SK-N-DZ (cell line): Measurements from ENCODE around the gene XRRA1.
A peak's percentile ranks its signal among the peaks of the same experiment; 100 is the strongest.
"Not testable (repeated sequence)": the region's sequence is repeated elsewhere in the genome, so short reads cannot be mapped to it uniquely, and the experiment has no call there.

Experiments used
- DNase-seq: peaks from one replicate; pipeline ENCODE4 v3.0.0-alpha.2; 2015; ENCODE audit warnings: low spot score

The XRRA1 gene

DNA sequence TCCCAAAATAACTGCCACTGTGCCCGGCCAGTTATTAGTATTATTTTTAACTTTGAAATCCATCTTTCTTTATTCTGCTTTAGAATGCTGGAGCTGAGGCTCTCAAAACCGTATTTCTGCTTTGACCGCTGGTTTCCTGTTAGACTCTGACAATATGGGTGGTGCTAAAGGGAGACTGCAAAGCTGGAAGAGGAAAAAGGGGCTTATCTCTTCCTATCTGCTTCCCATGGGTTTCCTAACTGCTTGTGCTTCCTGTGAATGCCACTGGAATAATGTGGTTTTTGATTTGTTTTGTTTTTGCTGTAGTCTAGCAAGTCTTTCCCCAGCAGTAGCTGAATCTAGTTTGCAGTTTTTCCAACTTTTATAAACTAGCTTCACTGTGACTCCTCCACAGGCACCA is 43.6 kb downstream of the XRRA1 start:
- no peak for DNase-seq

DNA sequence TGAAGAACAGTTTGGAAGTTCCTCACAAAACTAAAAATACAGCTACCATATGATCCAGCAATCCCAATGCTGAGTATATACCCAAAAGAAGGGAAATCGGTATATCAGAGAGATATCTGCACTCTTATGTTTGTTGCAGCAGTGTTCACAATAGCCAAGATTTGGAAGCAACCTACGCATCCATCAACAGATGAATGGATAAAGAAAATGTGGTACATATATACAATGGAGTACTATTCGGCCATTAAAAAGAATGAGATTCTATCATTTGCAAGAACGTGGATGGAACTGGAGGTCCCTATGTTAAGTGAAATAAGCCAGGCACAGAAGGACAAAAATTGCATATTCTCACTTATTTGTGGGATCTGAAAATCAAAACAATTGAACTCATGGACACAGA is 46.5 kb downstream of the XRRA1 start:
- no peak for DNase-seq

DNA sequence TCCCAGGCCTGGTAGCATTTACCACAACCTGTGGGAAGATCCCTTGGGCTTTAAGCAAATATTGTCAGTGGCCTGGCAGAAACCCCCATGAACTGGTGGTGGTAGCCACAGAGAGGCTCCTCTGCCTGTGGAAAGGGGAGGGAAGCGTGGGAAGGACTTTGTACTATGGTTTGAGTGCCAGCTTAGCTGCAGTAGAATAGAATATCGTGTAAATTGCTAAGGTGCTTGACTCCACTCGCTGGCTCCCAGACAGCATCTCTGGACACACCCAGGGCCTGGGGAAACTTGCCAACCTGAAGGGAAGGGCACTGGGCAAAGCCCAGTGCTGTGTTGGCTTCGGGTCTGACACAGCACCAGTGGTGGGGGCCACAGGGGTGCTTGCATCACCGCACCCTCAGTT is 52.6 kb downstream of the XRRA1 start:
- no peak for DNase-seq

DNA sequence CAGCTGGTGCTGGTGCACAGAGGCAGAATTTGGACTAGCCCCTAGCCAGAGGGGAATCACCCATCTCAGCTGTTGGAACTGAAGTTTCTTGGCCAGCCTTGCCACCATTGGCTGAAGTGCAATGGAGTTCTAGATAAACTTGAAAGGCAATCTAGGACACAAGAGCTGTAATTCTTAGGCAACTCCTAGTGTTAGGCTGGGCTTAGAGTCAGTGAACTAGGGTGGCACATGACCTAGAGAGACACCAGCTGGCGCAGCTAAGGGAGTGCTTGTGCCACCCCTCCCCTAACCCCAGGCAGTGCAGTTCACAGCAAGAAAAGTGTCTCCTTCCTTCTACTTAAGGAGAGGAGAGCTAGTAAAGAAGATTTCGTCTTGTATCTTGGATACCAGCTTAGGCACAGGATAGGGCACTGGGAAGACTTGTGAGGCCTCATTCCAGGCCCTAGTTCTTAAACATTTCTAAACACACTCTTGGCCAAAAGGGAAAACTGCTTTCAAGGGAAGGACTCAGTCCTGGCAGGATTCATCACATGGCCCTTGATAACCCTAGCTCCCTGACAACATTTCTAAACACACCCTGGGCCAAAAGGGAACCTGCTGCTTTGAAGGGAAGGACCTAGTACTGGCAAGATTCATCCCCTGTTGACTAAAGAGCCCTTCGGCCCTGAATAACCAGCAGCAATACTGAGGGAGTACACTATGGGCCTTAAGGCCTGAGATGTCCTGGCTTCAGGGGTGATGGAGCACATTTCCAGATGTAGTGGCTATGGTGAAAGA is 53.4 kb downstream of the XRRA1 start:
- no peak for DNase-seq

DNA sequence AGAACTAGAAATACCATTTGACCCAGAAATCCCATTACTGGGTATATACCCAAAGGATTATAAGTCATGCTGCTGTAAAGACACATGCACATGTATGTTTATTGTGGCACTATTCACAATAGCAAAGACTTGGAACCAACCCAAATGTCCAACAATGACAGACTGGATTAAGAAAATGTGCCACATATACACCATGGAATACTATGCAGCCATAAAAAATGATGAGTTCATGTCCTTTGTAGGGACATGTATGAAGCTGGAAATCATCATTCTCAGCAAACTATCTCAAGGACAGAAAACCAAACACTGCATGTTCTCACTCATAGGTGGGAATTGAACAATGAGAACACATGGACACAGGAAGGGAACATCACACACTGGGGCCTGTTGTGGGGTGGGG is 55.9 kb downstream of the XRRA1 start:
- DNase-seq: not testable (repeated sequence)

DNA sequence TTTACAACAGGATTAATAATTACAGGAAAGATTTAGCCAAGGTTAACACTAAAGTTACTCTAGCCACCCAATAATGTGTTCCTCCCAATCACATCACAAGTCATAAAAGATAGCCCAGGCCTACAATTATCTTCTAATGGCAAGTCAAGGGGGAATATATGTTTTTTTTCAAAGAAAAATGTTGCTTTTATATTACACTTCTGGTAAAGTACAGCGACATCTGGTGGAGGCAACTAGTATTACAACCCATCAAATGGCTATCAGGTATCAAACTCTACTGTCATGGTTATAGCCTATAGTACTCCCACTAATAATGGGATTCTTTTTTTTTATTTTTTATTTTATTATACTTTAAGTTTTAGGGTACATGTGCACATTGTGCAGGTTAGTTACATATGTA is 71.8 kb downstream of the XRRA1 start:
- DNase-seq: no peak

DNA sequence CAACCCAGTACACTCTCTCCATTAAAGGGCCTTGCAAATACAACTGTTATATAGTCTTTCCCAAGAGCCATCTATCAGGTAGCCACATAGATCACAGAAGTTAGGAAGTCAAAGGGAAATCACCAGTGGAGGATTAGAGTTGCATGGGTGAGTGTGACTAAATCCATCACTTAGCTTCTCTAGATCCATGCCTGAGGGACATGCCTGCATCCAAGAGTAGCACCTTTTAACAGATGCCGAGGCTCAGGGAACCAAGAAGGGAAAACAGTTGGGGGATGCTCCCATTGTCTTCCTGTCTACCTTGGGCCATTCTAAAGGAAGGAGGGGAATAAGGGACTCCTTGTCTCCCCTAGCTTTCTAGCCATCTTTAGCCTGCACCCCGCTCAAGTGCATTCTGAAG is 77.9 kb downstream of the XRRA1 start:
- no peak for DNase-seq

DNA sequence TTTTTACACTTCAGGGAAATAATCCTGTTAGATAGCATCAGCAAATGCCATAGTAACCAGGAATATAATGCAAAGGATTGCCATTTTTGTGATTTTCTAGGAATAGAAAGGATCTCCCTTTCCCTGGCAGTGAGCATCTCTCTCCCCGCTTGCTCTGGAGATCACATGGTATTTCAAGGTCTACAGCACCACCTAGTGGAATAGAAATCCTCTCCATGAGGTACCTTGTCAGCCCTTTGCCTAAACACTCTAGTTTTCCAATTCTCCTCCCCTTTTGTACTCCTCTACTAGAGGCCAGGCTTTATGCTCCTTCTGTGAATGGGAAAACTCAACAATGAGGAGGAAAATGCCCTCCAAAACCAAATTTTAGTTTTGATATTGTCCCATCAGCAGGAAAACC is 78.4 kb downstream of the XRRA1 start:
- peak; percentile 22 for DNase-seq

DNA sequence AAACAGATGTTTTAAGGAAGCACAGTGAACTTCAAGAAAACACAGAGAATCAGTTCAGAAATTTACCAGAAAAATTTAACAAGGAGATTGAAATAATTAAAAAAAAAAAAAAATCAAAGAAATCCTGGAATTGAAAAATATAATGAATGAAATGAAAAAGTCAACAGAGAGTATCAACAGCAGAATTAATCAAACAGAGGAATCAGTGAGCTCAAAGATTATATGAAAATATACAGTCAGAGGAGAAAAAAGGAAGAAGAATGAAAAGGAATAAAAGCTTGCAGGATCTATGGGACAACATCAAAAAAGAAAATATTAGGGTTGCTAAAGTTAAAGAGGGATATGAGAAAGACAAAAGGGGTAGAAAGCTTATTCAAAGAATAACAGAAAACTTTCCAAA is 82.3 kb downstream of the XRRA1 start:
- DNase-seq: no peak

DNA sequence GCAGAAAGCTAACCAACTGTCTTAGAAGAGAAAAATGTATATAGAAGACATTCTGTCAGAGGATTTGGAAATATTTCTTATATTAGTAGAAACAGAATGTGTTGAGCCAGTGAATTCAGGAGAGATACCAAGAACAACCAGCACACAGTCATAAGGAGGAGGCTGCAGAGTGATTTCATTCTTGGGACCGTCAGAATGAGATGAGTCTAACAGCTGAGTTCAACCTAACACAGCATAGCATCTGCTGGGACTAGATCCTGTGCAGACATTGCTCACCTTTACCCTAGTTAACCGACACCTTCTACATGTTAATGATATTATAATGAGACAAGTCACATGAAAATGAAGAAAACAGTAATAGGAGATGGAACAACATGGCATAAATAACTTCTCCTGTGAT is 85.5 kb downstream of the XRRA1 start:
- no peak for DNase-seq

DNA sequence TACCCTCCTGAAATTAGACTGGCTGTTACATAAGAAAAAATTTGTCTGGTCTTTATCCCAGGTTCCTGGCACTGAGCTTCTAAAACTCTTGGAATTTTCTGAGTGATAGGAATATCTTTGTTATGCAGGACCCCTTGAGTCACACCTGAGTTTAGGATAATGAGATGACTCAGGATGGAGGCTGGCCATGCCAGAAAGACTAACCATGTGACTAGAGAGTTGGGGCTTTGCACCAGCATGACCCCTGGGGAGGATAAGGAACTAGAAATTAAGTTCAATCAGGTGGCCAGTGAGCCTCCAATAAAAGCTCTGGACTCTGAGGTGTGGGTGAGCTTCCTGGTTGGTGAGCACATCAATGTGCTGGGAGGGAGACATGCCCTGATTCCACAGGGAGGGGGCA is 88.1 kb downstream of the XRRA1 start:
- no peak for DNase-seq

DNA sequence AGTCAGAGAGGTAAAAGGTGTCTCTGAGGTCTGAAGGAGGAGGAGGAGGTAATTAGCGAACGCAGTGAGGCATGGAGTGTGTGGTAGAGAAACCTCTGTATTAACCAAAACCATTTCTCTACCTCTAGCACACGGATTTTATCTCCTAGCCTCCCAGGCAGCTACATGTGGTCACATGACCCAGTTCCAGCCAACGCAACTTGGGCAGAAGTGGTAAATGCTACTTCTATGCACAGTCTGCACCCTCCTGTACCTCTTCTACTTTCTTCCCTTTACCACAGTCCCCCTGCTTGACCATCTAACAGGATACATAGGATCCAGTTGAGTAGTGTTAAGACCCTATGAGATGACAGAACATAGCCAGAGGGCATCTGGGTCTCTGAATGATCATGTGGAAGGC is 95.7 kb downstream of the XRRA1 start:
- DNase-seq: no peak

DNA sequence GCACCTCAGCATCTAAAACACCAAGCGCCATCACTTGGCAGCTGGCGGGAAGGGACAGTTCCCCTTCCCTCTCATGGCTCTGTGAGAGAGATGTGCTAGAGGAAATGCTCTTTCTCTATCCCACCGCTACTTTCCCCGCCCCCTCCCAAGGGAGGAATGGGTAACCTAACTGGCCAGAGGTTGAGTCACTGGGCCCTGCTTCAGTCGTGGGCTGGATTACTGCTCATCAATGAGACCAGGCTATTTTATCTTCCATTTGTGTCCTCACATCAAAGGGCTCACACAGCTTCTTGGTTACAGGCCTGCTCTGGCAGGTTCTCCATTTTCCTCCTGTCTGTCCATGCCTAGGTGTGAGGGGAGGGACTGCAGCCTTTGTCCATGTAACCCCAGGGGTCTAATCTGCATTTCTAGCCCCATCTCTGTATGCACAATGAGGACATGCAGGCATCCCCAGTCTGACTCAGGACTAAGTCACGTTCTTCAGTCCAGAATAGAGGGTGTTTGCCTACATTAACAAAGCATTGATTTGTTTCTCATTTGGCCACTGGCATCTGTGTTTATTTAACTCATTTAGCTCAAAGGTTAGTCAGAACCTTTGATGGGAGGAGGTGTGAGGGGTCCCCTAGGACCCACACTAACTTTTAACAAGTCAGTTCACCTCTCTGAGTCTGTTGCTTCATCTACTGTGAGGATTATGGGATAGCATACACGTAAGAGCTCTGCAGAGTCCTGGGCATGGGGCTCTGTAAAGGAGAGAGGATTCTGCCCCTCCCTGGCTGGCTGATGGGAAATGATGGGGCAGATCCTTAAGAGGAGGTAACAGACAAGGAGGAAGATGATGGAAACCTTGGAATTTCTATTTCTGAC is 99.1 kb downstream of the XRRA1 start:
- DNase-seq: no peak

DNA sequence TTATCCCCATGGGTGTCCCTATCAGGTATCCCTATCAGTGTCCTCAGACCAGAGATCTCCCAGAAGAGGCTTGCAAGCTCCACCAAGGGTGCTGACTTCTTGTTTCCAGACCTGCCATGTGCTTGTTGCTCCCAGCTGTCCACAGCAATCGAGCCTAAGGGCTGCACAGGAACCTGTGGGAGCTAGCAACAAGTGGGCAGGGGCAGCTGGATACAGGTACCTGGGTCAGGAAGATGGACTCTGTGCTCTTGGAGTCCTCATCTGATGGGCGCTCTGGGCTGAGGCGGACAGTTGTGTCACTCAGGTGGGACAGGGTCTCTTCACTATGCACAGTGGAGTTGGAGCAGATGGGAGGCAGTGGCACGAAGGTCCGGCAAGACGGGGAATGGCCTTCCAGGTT is 101.0 kb downstream of the XRRA1 start:
- no peak for DNase-seq

DNA sequence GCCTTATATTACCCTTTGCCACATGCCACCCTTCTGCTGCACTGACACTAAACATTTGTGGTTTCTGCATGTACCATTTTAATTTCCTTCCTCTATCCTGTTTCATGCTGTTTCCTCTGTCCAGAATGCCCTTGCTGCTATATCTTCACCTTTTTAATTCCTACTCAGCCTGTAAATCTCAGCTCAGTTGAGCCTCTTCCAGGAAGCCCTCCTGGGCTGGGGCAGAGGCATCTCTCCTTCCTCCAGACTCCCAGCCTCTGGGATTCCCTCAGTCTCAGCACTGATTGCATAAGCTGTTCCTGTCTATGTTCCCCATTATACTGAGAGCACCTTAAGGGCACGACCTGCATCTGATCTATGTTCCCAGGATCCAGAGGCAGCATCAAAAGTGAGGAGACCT is 101.5 kb downstream of the XRRA1 start:
- DNase-seq: no peak

DNA sequence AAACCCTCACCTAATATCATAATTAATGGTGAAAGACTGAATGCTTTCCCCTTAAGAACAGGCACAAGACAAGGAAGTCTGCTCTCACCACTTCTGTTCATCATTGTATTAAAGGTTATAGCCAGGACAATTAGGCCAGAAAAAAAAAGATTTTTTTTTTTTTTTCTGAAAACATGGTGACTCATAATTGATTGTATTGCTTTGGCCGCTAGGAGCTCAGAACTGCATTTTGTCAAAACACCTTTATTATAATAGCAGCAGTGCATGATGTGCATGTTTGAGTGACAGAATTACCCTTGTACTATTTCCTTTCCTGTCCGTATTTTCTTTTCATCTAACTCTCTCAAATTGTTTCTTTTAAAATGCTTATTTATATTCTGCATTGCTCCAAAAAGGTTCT is 102.1 kb downstream of the XRRA1 start:
- no peak for DNase-seq

DNA sequence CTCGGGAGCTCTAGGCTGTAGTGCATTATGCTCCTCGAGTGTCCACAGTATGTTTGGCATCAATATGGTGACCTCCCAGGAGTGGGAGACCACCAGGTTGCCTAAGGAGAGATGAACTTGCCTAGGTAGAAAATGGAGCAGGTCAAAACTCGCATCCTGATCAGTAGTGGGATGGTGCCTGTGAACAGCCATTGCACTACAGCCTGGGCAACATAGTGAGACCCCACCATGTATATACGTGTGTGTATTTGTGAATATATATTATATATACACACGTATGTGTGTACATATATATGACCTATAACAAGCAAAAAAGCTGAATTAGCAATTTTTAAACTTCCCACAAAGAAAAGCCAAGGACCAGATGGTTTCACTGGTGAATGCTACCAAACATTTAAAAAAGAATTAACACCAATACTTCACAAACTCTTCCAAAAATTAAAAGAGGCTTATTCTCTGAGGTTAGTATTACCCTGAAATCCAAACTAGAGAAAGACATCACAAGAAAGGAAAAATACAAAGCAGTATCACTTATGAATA is 102.8 kb downstream of the XRRA1 start:
- no peak for DNase-seq

DNA sequence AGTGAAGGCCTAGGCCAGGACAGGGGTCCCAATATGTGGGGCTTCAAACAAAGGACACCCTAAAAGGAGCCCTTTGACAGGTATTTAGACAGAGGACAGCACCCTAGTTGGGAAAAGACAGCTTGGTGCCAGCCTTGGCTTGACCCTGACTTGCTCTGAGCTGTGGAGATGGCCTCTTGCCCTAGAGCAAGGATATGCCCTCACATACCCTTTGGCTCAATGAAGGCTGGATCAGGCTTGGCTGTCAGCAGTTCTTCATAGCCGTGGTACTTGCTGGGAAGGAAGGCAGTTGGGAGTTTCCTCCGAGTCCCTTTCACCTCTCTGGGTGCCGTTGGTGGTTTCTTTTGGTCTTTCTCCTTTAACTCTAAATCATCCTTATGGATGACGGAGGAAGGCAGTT is 104.0 kb downstream of the XRRA1 start:
- no peak for DNase-seq

DNA sequence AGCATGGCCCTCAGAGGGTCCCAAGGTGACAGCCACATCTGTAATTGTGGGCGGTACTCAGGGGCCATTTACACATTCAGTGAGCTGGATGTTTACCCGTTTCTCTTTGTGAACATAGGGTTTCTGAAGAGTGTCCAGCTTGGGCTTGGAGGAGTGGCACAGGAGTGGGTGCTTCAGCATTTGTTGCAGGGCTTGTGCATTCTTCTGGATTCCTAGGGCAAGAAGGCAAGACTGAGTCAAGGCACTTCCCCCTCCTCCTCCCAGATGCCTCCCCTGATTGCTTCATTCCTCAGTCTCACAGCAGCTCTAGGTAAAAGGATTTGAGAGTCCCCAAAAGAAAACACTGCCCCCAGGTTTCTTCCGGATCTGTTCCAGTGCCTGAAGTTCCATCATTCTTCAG is 104.8 kb downstream of the XRRA1 start:
- DNase-seq: no peak

DNA sequence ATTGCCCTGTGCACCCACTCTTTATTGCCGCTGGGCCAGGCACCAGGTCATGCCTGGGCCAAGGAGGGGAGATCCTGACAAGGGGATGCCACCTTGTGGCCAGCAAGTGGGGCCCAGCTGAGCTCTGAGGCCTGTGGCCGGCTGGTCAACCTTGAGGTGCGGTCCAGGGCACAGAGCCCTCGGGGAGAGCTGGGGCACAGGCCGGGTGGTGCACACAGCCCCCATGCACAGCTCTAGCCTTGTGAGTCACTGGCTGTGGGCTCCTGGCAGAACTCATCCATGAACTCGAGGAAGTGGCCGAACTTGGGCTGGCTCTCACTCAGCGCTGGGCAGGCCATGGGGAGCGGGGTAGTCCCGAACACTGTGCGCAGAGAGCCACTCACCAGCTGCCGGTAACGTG is 105.9 kb downstream of the XRRA1 start:
- no peak for DNase-seq

DNA sequence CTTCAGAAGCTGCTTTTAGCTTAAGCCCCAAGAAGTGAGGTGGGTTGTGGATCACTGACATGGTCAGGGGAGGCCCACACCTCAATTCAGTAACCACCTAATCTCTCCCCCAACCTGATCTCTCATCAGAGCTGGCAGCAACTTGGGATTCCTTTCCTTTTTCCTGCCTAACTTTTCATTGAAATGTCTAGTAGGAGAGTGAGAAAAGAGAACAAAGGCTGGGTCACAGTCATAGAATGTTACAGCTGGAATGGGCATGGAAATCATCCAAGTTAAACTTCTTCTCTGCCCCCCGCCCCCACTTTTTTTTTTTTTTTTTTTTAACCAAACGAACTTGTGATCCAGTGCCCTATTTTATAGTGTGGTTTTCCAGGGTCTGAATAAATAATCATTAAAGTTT is 108.4 kb downstream of the XRRA1 start:
- DNase-seq: no peak

DNA sequence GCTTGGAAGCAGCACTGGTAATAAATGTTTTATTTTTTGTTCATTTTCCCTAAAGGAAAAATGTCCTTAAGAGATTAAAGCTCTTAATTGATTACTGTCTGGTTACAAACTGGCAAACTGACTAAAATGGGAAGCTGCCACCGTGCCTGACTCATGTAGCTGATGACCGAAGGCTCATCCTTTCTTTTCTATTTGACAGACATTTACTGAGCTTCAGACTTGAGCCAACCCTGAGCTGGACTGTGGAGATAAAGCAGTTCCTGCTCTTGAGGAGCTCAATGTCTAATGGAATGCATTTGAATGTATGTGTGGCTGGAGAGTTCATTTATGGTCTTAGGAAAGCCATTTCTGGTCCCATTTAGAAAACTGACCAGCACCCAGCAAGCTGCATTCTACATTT is 108.9 kb downstream of the XRRA1 start:
- no peak for DNase-seq

DNA sequence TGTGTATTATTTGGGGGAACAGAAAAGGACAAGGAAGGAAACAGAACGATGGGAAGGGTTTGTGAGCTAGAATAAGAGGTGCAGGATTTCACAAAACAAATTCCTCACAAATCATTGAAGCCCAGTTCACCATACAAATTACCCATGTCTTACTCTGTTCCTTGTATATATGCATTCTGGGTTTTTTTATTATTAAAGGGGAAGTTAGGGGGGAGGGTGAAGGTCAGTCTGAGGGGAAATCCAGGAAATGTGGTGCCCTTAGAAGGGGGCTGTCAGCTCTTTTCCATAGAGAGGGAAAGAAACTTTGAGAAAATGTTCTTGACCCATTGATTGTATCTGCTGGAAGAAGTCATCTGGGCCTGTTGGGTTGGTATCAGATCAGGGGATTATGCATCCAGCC is 109.4 kb downstream of the XRRA1 start:
- no peak for DNase-seq
